H1 (cell line): ENCODE data around the gene BFSP2. TPM values are rescaled to one million over a fixed set of nuclear protein-coding genes. Genes with fewer than 3 reads are reported as not detected.

ENCODE experiments used
- CTCF ChIA-PET: fragments of 300-600 bp; sonication (Branson Sonifier 250); formaldehyde crosslinking; loops from one replicate; lab custom pipeline; 2021; ENCODE audit not compliant: partially characterized antibody; lab: Charles Lee
- POLR2A ChIA-PET: fragments of 300-600 bp; sonication (Branson Sonifier 250); formaldehyde crosslinking; loops from one replicate; lab custom pipeline; 2021; ENCODE audit warnings: inconsistent platforms; ENCODE audit not compliant: partially characterized antibody; lab: Charles Lee
- DNase-seq, 2 experiments: peaks; one replicate each; pipeline versions ENCODE4 v3.0.0 to v3.0.0-alpha.2; 2010 to 2022; ENCODE audit warnings: low spot score in 2 of 2, low read depth in 1 of 2, mixed read lengths in 1 of 2
- FAIRE-seq: peaks from 2 replicates; lab custom pipeline; 2011; peaks lifted over from hg19 to GRCh38; lab: Jason Lieb, UNC
- H2AFZ ChIP-seq: 2 replicates; pipeline ENCODE4 v1.8.1; 2012; ENCODE audit warnings: low read length, inconsistent platforms
- H2AK5ac ChIP-seq: 2 replicates; pipeline ENCODE4 v1.6.1; 2013; ENCODE audit warnings: low read depth, low read length
- H2BK120ac ChIP-seq: replicated peaks from 2 replicates; pipeline ENCODE3; 2013; ENCODE audit warnings: low read depth, low read length, inconsistent platforms
- H2BK12ac ChIP-seq: 2 replicates; pipeline ENCODE4 v1.6.1; 2013; ENCODE audit warnings: low read depth, low read length
- H2BK15ac ChIP-seq: 2 replicates; pipeline ENCODE4 v1.6.1; 2013; ENCODE audit warnings: low read length
- H2BK20ac ChIP-seq: 2 replicates; pipeline ENCODE4 v1.6.1; 2013; ENCODE audit warnings: low read length
- H2BK5ac ChIP-seq: 2 replicates; pipeline ENCODE4 v1.6.1; 2013; ENCODE audit warnings: low read depth, low read length
- H3K14ac ChIP-seq: 2 replicates; pipeline ENCODE4 v1.6.1; 2013; ENCODE audit warnings: inconsistent platforms; ENCODE audit not compliant: insufficient read length
- H3K18ac ChIP-seq: 2 replicates; pipeline ENCODE4 v1.6.1; 2013; ENCODE audit warnings: low read length; ENCODE audit errors: extremely low read depth
- H3K23ac ChIP-seq: 2 replicates; pipeline ENCODE4 v1.6.1; 2013; ENCODE audit warnings: inconsistent platforms; ENCODE audit not compliant: insufficient read length
- H3K23me2 ChIP-seq: 2 replicates; pipeline ENCODE4 v1.6.1; 2013; ENCODE audit warnings: low read depth, low read length
- H3K27ac ChIP-seq: 2 replicates; pipeline ENCODE4 v1.6.1; 2011; ENCODE audit warnings: low read depth, low read length, inconsistent platforms
- H3K27me3 ChIP-seq, 4 experiments: replicated peaks in 1 of 4; 1 replicate in 1 of 4; 2 replicates in 3 of 4; pipeline versions ENCODE4 v1.6.1 to v1.8.1; 2011 to 2013; ENCODE audit warnings: low read length in 3 of 4, mild to moderate bottlenecking in 3 of 4, inconsistent platforms in 2 of 4, mixed read lengths in 2 of 4, moderate library complexity in 1 of 4; ENCODE audit not compliant: control insufficient read depth in 3 of 4, insufficient read depth in 3 of 4; ENCODE audit errors: extremely low read depth in 1 of 4
- H3K36me3 ChIP-seq, 4 experiments: 2 replicates each; pipeline versions ENCODE4 v1.6.1 to v1.8.1; 2011 to 2013; ENCODE audit warnings: mild to moderate bottlenecking in 4 of 4, low read length in 3 of 4, moderate library complexity in 2 of 4, control low read depth in 1 of 4, inconsistent platforms in 1 of 4; ENCODE audit not compliant: insufficient read depth in 4 of 4, control insufficient read depth in 2 of 4
- H3K4ac ChIP-seq: replicated peaks from 2 replicates; pipeline ENCODE3; 2013; ENCODE audit warnings: low read length, low read depth, mixed read lengths, inconsistent platforms; ENCODE audit not compliant: insufficient read length
- H3K4me1 ChIP-seq, 4 experiments: replicated peaks in 1 of 4; 1 replicate in 1 of 4; 2 replicates in 3 of 4; pipeline versions ENCODE4 v1.6.1 to v1.8.1; 2011 to 2013; ENCODE audit warnings: low read length in 3 of 4, inconsistent platforms in 2 of 4, mixed read lengths in 1 of 4; ENCODE audit not compliant: insufficient read depth in 4 of 4, control insufficient read depth in 3 of 4
- H3K4me2 ChIP-seq, 2 experiments: 2 replicates each; pipeline versions ENCODE4 v1.6.1 to v1.8.1; 2011 to 2013; ENCODE audit warnings: low read depth in 2 of 2, low read length in 2 of 2, control low read depth in 1 of 2, inconsistent platforms in 1 of 2, mild to moderate bottlenecking in 1 of 2; ENCODE audit not compliant: insufficient read depth in 1 of 2
- H3K4me3 ChIP-seq, 4 experiments: fragments of 200-600, 300-600 bp in 1 of 4; sonication (generic), shearing (Covaris generic), sonication (Bioruptor Twin) in 1 of 4; 2 replicates each; pipeline versions ENCODE4 v1.5.1 to v1.8.1; 2011 to 2016; ENCODE audit warnings: low read length in 4 of 4, low read depth in 3 of 4, control low read depth in 2 of 4, inconsistent platforms in 2 of 4, mild to moderate bottlenecking in 2 of 4, mixed read lengths in 1 of 4, moderate library complexity in 1 of 4; ENCODE audit not compliant: insufficient read depth in 2 of 4; ENCODE audit errors: extremely low read depth in 1 of 4
- H3K56ac ChIP-seq: replicated peaks from 2 replicates; pipeline ENCODE3; 2013; ENCODE audit warnings: low read depth, mild to moderate bottlenecking, mixed read lengths, low read length, inconsistent platforms; ENCODE audit not compliant: insufficient read length
- H3K79me1 ChIP-seq: 2 replicates; pipeline ENCODE4 v1.6.1; 2013; ENCODE audit warnings: low read depth, low read length, control low read depth
- H3K79me2 ChIP-seq, 2 experiments: 2 replicates each; pipeline versions ENCODE4 v1.6.1 to v1.8.1; 2012 to 2013; ENCODE audit warnings: low read length in 2 of 2, mild to moderate bottlenecking in 2 of 2, inconsistent platforms in 1 of 2; ENCODE audit not compliant: insufficient read depth in 2 of 2, control insufficient read depth in 1 of 2
- H3K9ac ChIP-seq, 4 experiments: replicated peaks in 1 of 4; 1 replicate in 1 of 4; 2 replicates in 3 of 4; pipeline versions ENCODE4 v1.6.1 to v1.8.1; 2011 to 2013; ENCODE audit warnings: low read depth in 3 of 4, low read length in 3 of 4, control low read depth in 2 of 4, mild to moderate bottlenecking in 2 of 4, moderate library complexity in 2 of 4, inconsistent platforms in 1 of 4; ENCODE audit errors: extremely low read depth in 1 of 4
- H3K9me3 ChIP-seq, 2 experiments: 2 replicates each; pipeline versions ENCODE4 v1.6.1 to v1.8.1; 2012 to 2013; ENCODE audit warnings: mild to moderate bottlenecking in 2 of 2, moderate library complexity in 2 of 2, control low read depth in 1 of 2, inconsistent platforms in 1 of 2, low read depth in 1 of 2, low read length in 1 of 2, mixed read lengths in 1 of 2; ENCODE audit not compliant: insufficient read depth in 2 of 2
- H4K20me1 ChIP-seq, 2 experiments: replicated peaks in 1 of 2; 2 replicates each; pipeline versions ENCODE3 to v1.8.1; 2011 to 2013; ENCODE audit warnings: inconsistent platforms in 2 of 2, low read length in 2 of 2, mild to moderate bottlenecking in 1 of 2; ENCODE audit not compliant: insufficient read depth in 2 of 2, control insufficient read depth in 1 of 2
- H4K5ac ChIP-seq: 2 replicates; pipeline ENCODE4 v1.6.1; 2013; ENCODE audit warnings: low read length, low read depth, mixed read lengths, inconsistent platforms; ENCODE audit not compliant: insufficient read length
- H4K8ac ChIP-seq: 2 replicates; pipeline ENCODE4 v1.8.0; 2013; ENCODE audit warnings: mild to moderate bottlenecking, moderate library complexity, low read length, inconsistent platforms; ENCODE audit not compliant: insufficient read depth; ENCODE audit errors: extremely low read depth
- H4K91ac ChIP-seq: replicated peaks from 2 replicates; pipeline ENCODE3; 2013; ENCODE audit warnings: low read length, mixed read lengths, inconsistent platforms; ENCODE audit not compliant: insufficient read length
- RAD21 ChIP-seq, 2 experiments: IDR thresholded peaks in 1 of 2; conservative IDR thresholded peaks in 1 of 2; 2 replicates each; pipeline ENCODE4 v1.6.1; 2011; ENCODE audit warnings: low read depth in 2 of 2, low read length in 2 of 2, improper control_type of control experiment in 1 of 2, inconsistent platforms in 1 of 2, mild to moderate bottlenecking in 1 of 2, moderate library complexity in 1 of 2
- polyA plus RNA-seq, 7 experiments: library from polyadenylated mRNA; depleted of rRNA in 3 of 7; stranded (reverse) in 5 of 7; unstranded in 2 of 7; fragments of >200 nt in 5 of 7; fragments of 200-250 nt in 2 of 7; gene quantifications; 1 replicate in 5 of 7; 2 replicates in 1 of 7; 4 replicates in 1 of 7; pipeline versions ENCODE4 v1.2.1 to v1.2.3, GENCODE V29; 2011 to 2013; ENCODE audit warnings: missing spikeins in 2 of 7, mixed read lengths in 2 of 7
- total RNA-seq: library from RNA; stranded (reverse); fragmentation: NEBNext Ultra II Directional; extraction: Animal tissue kit (Norgen Biotek cat#: 25700); gene quantifications from 2 replicates; pipeline ENCODE4 v1.2.1, GENCODE V29; 2021
- TF ChIP-seq, protein P1 (sequence below), 3 experiments: IDR thresholded peaks; 1 replicate in 2 of 3; 2 replicates in 1 of 3; pipeline versions ENCODE4 v1.5.1 to v1.6.1; 2011; ENCODE audit warnings: low read length in 3 of 3, mild to moderate bottlenecking in 3 of 3, inconsistent platforms in 2 of 3, low read depth in 1 of 3, moderate library complexity in 1 of 3; ENCODE audit not compliant: insufficient read depth in 1 of 3; ENCODE audit errors: control extremely low read depth in 1 of 3

Gene BFSP2
- total and polyA plus RNA-seq, 2 of the 8 experiments (the other 6 are each of a cell fraction or from before 2014, with no cell fraction given) = not detected

DNA sequence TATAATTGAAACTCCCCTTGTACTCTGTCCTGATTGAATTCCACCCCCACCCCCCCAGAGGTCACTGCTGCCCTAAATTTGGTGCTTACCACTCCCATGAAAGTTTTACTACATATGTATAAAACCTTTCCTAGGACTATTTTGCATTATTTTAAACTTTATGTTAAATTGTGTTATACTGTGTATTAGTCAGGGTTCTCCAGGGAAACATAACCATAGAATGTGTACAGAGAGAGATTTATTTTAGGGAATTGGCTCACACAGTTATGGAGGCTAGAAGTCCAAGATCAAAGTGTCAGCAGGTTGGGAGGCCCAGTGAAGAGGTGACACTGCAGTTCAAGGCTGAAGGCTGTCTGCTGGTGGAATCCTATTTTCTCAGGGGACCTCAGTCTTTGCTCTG is 29.2 kb downstream of the BFSP2 start:
- Histone ChIP-seq H3K27me3 (no peaks in the 10 kb centered on the region), H2BK15ac (no peak overlapping the region), H3K18ac (no peak overlapping the region), H3K14ac (no peak overlapping the region), H2BK120ac (no peak overlapping the region), H3K9ac (no peak overlapping the region), H4K5ac (no peak overlapping the region), H2AK5ac (no peak overlapping the region), H3K4ac (no peak overlapping the region), H3K4me2 (no peak overlapping the region), H3K4me1 (no peaks in the 10 kb centered on the region), H3K36me3 (no peaks in the 10 kb centered on the region)
- no peak for FAIRE-seq
- POLR2A ChIA-PET = no interaction called here
- TF ChIP-seq RAD21 (IDR thresholded peaks at IDR 0.05 in 1 of 2, conservative IDR thresholded peaks at IDR 0.05 in 1 of 2; ENCODE audit: low read depth in 2 of 2, low read length in 2 of 2) = 0 out of 4 replicates have a peak, but pooled peaks of 1 of the 2 experiments have one; percentile 7
- TF ChIP-seq, protein P1, sequence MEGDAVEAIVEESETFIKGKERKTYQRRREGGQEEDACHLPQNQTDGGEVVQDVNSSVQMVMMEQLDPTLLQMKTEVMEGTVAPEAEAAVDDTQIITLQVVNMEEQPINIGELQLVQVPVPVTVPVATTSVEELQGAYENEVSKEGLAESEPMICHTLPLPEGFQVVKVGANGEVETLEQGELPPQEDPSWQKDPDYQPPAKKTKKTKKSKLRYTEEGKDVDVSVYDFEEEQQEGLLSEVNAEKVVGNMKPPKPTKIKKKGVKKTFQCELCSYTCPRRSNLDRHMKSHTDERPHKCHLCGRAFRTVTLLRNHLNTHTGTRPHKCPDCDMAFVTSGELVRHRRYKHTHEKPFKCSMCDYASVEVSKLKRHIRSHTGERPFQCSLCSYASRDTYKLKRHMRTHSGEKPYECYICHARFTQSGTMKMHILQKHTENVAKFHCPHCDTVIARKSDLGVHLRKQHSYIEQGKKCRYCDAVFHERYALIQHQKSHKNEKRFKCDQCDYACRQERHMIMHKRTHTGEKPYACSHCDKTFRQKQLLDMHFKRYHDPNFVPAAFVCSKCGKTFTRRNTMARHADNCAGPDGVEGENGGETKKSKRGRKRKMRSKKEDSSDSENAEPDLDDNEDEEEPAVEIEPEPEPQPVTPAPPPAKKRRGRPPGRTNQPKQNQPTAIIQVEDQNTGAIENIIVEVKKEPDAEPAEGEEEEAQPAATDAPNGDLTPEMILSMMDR (IDR thresholded peaks at IDR 0.05; ENCODE audit: control extremely low read depth in 1 of 3, insufficient read depth in 1 of 3, low read depth in 1 of 3, low read length in 3 of 3) = no peak
- TF ChIP-seq, all 59 proteins: peak for 1
- Histone ChIP-seq H4K91ac (no peak overlapping the region), H4K8ac (no peak overlapping the region), H3K56ac (no peak overlapping the region), H3K9me3 (no peaks in the 10 kb centered on the region), H2BK20ac (no peak overlapping the region), H3K79me1 (no peaks in the 10 kb centered on the region), H3K23ac (no peak overlapping the region), H2BK12ac (no peak overlapping the region), H2AFZ (no peak overlapping the region), H3K79me2 (no peaks in the 10 kb centered on the region), H3K23me2 (no peaks in the 10 kb centered on the region), H4K20me1 (no peaks in the 10 kb centered on the region), H2BK5ac (no peak overlapping the region), H3K4me3 (no peak overlapping the region), H3K27ac (no peak overlapping the region)
- CTCF ChIA-PET = no interaction called here
- DNase-seq = no peak
